Peyer's patch (tissue), 4 donors: ENCODE results near the gene RBM12. TPM values are rescaled to one million over a fixed set of nuclear protein-coding genes. Genes with fewer than 3 reads are reported as not detected.
"Not testable (repeated sequence)": the region's sequence is repeated elsewhere in the genome, so short reads cannot be mapped to it uniquely, and the experiment has no call there.

Experiments used
- DNase-seq, 3 donors: peaks; one replicate each; pipeline ENCODE4 v3.0.0-alpha.2; 2017 to 2019
- H3K27ac ChIP-seq, 4 donors: fragments of 200-600 bp; sonication (generic); one replicate each; pipeline ENCODE4 v1.5.1; 2016 to 2019
- H3K27me3 ChIP-seq, 2 donors: fragments of 200-600 bp; sonication (generic); one replicate each; pipeline ENCODE4 v1.5.1; 2019
- H3K36me3 ChIP-seq, 3 donors: fragments of 200-600 bp; sonication (generic); one replicate each; pipeline ENCODE4 v1.5.1; 2016 to 2019
- H3K4me1 ChIP-seq, 4 donors: fragments of 200-600 bp; sonication (generic); one replicate each; pipeline ENCODE4 v1.5.1; 2016 to 2019
- H3K4me3 ChIP-seq, 4 donors: fragments of 200-600 bp; sonication (generic); 1 replicate in 3 of 4; 2 replicates in 1 of 4; pipeline ENCODE4 v1.5.1; 2016 to 2019; ENCODE audit warnings: mild to moderate bottlenecking in 1 of 4
- H3K9me3 ChIP-seq, 4 donors: fragments of 200-600 bp; sonication (generic); one replicate each; pipeline ENCODE4 v1.5.1; 2016 to 2019; ENCODE audit warnings: mild to moderate bottlenecking in 1 of 4
- CTCF ChIP-seq, 6 experiments: fragments of 450-650 bp in 4 of 6; fragments of 200-600 bp in 2 of 6; sonication (generic) in 1 of 6; IDR thresholded peaks; one replicate each; pipeline ENCODE4 v1.5.1; 2017 to 2019; ENCODE audit warnings: antibody characterized with exemption in 6 of 6, mild to moderate bottlenecking in 3 of 6, moderate library complexity in 1 of 6
- POLR2A ChIP-seq, 2 donors: fragments of 450-650 bp; IDR thresholded peaks; one replicate each; pipeline ENCODE4 v1.5.1; 2017; ENCODE audit warnings: antibody characterized with exemption in 2 of 2, mild to moderate bottlenecking in 2 of 2, moderate library complexity in 2 of 2
- total RNA-seq, 4 donors: library from RNA; depleted of rRNA; stranded (reverse); fragments of >200 nt; gene quantifications; one replicate each; pipeline ENCODE4 v1.1.0, GENCODE V29; 2016

RBM12 gene
- total RNA-seq: 10 to 100 TPM; 21.1 to 38.1 (median 32.3) TPM

- H3K9me3 ChIP-seq: no peaks in the 10 kb centered on the region
- peaks cover 0 to 13% (median 0%) of the 10 kb centered on the region in 3 donors for H3K36me3 ChIP-seq
- peaks cover 0 to 35% (median 9%) of the 10 kb centered on the region in 4 donors for H3K4me1 ChIP-seq
- no peaks in the 10 kb centered on the region for H3K27me3 ChIP-seq
- peak; percentile 86 to 96 (median 96) for DNase-seq
- H3K27ac ChIP-seq: peak within 1 kb of the TSS; percentile 89 to 97 (median 96)
- TF ChIP-seq CTCF (IDR thresholded peaks at IDR 0.05): peak in 1 of 6 experiments; percentile 10
- peak; percentile 74 to 90 for TF ChIP-seq POLR2A (IDR thresholded peaks at IDR 0.05)
- H3K4me3 ChIP-seq: peak within 1 kb of the TSS; percentile 47 to 77 (median 71)
These were observed at the start of gene RBM12, which contains the start of gene CPNE1 for GRCh38 chr20:35664466-35665206. Gene RBM12, minus strand, starts transcription at chr20:35664900. Its CDS starts 9,578 bp downstream, at chr20:35655322. Gene CPNE1, minus strand, starts transcription at chr20:35664900. Its CDS starts 31,977 bp downstream, at chr20:35632923.

DNA sequence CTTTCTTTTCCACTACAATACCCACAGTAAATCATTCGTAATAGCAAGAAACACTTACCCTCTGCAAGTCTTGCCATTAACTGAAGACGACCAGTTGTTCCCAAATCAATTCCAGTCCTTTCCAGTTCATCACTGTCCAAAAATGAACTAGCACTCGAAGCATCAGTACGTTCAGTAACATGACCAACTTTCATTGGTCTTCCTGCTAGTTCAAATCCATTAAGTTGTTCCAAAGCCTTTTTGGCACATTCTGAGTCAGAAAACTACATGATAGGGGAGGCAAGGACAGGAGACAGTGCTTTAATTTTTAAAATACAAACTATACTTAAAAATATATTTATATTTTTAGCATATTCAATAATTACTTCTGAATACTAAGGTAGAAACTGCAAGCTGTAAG lies 49.4 kb upstream of the RBM12 start:
- Histone ChIP-seq H3K4me1 (no peaks in the 10 kb centered on the region), H3K27ac (no peak overlapping the region), H3K4me3 (no peak overlapping the region), H3K27me3 (no peaks in the 10 kb centered on the region), H3K9me3 (no peaks in the 10 kb centered on the region), H3K36me3 (peaks cover 0 to 98% (median 0%) of the 10 kb centered on the region in 3 donors)
- no peak for DNase-seq
- TF ChIP-seq POLR2A (IDR thresholded peaks at IDR 0.05) (no peak), CTCF (IDR thresholded peaks at IDR 0.05) (no peak)

DNA sequence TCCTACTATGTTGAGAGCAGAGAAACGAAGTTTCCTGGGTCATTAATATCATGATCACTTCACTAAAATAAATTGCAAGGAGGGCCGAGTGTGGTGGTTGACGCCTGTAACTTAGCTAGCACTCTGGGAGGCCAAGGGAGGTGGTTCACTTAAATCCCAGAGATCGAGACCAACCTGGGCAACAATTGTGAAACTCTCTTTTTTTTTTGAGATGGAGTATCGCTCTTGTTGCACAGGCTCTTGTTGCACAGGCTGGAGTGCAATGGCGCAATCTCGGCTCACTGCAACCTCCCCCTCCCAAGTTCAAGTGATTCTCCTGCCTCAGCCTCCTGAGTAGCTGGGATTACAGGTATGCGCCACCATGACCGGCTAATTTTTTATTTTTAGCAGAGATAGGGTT lies 48.4 kb upstream of the RBM12 start:
- peaks cover 0 to 99% (median 0%) of the 10 kb centered on the region in 3 donors for H3K36me3 ChIP-seq
- not testable (repeated sequence) for DNase-seq, H3K4me1 ChIP-seq, H3K9me3 ChIP-seq, H3K4me3 ChIP-seq, H3K27ac ChIP-seq, H3K27me3 ChIP-seq

- H3K4me1 ChIP-seq: no peaks in the 10 kb centered on the region
- peaks cover 0 to 100% (median 0%) of the 10 kb centered on the region in 3 donors for H3K36me3 ChIP-seq
- no peak overlapping the region for H3K4me3 ChIP-seq
- no peak overlapping the region for H3K27ac ChIP-seq
- no peaks in the 10 kb centered on the region for H3K27me3 ChIP-seq
- no peak for TF ChIP-seq POLR2A (IDR thresholded peaks at IDR 0.05)
- no peak for TF ChIP-seq CTCF (IDR thresholded peaks at IDR 0.05)
- DNase-seq: no peak
- H3K9me3 ChIP-seq: no peaks in the 10 kb centered on the region
These were observed 47.0 kb upstream of the RBM12 start for GRCh38 chr20:35711588-35712209.

GRCh38 chr20:35710884-35711587 lies 46.3 kb upstream of the RBM12 start:
- no peaks in the 10 kb centered on the region for H3K9me3 ChIP-seq
- no peak for TF ChIP-seq CTCF (IDR thresholded peaks at IDR 0.05)
- no peak for TF ChIP-seq POLR2A (IDR thresholded peaks at IDR 0.05)
- peaks cover 0 to 100% (median 0%) of the 10 kb centered on the region in 3 donors for H3K36me3 ChIP-seq
- no peak overlapping the region for H3K27ac ChIP-seq
- H3K4me1 ChIP-seq: no peaks in the 10 kb centered on the region
- H3K27me3 ChIP-seq: no peaks in the 10 kb centered on the region
- no peak for DNase-seq
- H3K4me3 ChIP-seq: no peak overlapping the region
